Caco-2 (cell line): ENCODE results near the gene TMEM242. TPM values are rescaled to one million over a fixed set of nuclear protein-coding genes. Genes with fewer than 3 reads are reported as not detected.

Experiments used
- BruUV-seq: library from RNA; stranded (reverse); fragments of 400-500 nt; replicated peaks from 2 replicates; lab custom pipeline; 2021; lab: Mats Ljungman, UMichigan
- CTCF ChIA-PET: fragments of 300-600 bp; sonication (Branson Sonifier 250); formaldehyde crosslinking; loops from one replicate; lab custom pipeline; 2022; ENCODE audit warnings: antibody characterized with exemption; lab: Charles Lee
- POLR2A ChIA-PET: fragments of 300-600 bp; sonication (Branson Sonifier 250); formaldehyde crosslinking; loops from one replicate; lab custom pipeline; 2022; ENCODE audit warnings: antibody characterized with exemption; lab: Charles Lee
- DNase-seq, 2 experiments: peaks; one replicate each; pipeline versions ENCODE4 v3.0.0 to v3.0.0-alpha.2; 2020 to 2022
- H3K27me3 ChIP-seq: replicated peaks from 2 replicates; pipeline ENCODE4 v1.6.0; 2011; ENCODE audit warnings: low read length; ENCODE audit not compliant: control insufficient read depth, insufficient read depth
- H3K36me3 ChIP-seq: 2 replicates; pipeline ENCODE4 v1.5.1; 2011; ENCODE audit warnings: low read length; ENCODE audit not compliant: control insufficient read depth, insufficient read depth
- H3K4me1 ChIP-seq: fragments of 250-450 bp; sonication (Bioruptor Pico); 2 replicates; pipeline ENCODE4 v1.5.1; 2020; ENCODE audit warnings: mild to moderate bottlenecking
- H3K4me3 ChIP-seq: 2 replicates; pipeline ENCODE4 v1.5.1; 2011; ENCODE audit warnings: low read depth, mild to moderate bottlenecking, control low read depth, low read length
- H3K9me3 ChIP-seq: fragments of 250-450 bp; sonication (Bioruptor Pico); 2 replicates; pipeline ENCODE4 v1.5.1; 2020; ENCODE audit warnings: mild to moderate bottlenecking, moderate library complexity
- H3K27ac Mint-ChIP-seq: one replicate; pipeline ENCODE4 v1.8.0; 2022; ENCODE audit warnings: mixed read lengths; ENCODE audit not compliant: unreplicated experiment
- H3K27me3 Mint-ChIP-seq: one replicate; pipeline ENCODE4 v1.8.0; 2022; ENCODE audit warnings: mixed read lengths; ENCODE audit not compliant: insufficient read depth, unreplicated experiment
- H3K36me3 Mint-ChIP-seq: one replicate; pipeline ENCODE4 v1.8.0; 2022; ENCODE audit warnings: mild to moderate bottlenecking, mixed read lengths; ENCODE audit not compliant: insufficient read depth, unreplicated experiment
- H3K4me1 Mint-ChIP-seq: one replicate; pipeline ENCODE4 v1.8.0; 2022; ENCODE audit warnings: low read depth, mixed read lengths; ENCODE audit not compliant: unreplicated experiment
- H3K4me3 Mint-ChIP-seq: one replicate; pipeline ENCODE4 v1.8.0; 2022; ENCODE audit warnings: mild to moderate bottlenecking, moderate library complexity, mixed read lengths; ENCODE audit not compliant: unreplicated experiment
- H3K9me3 Mint-ChIP-seq: one replicate; pipeline ENCODE4 v1.8.0; 2022; ENCODE audit warnings: mixed read lengths; ENCODE audit not compliant: unreplicated experiment
- intact Hi-C: fragments of 100-400 bp; cut with micrococcal nuclease; formaldehyde crosslinking; loops from one replicate; pipeline ENCODE4 v1.10.0; 2022; ENCODE audit not compliant: unreplicated experiment
- total RNA-seq: library from RNA; stranded (reverse); gene quantifications from 2 replicates; pipeline ENCODE4 v1.2.3, GENCODE V29; 2022
- TF ChIP-seq, protein P1 (sequence below), 2 experiments: fragments of 200-600 bp in 1 of 2; IDR thresholded peaks; 1 replicate in 1 of 2; 2 replicates in 1 of 2; pipeline versions ENCODE4 v1.5.1 to v1.8.0; 2011 to 2022; ENCODE audit warnings: antibody characterized with exemption in 1 of 2, control low read depth in 1 of 2, inconsistent platforms in 1 of 2, low read depth in 1 of 2, low read length in 1 of 2, mild to moderate bottlenecking in 1 of 2, moderate library complexity in 1 of 2; ENCODE audit not compliant: insufficient read depth in 1 of 2, severe bottlenecking in 1 of 2, unreplicated experiment in 1 of 2

The TMEM242 gene
- total RNA-seq, 1 experiment from 2014 or later: 12.1 TPM

DNA sequence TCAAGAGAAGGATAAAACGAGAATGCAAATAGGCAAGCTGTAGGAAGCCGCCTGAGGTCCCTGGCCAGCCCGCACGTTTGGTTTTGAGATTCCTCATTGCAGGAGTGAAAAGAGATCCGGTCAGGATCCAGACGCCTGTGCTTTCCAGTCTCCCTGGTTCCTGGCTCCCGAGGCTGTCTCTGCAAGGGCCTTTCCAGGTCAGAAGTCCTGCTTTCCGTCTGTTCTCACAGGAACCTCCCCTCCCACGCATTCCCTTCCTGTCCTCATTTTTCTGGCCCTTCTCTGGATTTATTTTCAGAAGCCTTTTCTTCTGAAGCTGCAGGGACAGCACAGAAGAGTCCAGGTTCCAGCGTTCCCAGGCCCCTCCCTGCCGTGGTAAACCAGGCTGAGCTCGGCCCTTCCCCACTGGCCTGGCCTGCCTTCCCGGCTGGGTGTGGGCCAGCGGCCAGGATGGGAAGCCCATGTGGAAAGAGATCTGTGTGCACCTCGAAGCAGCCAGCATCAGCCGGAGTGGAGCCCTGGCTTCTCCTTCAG is 54.0 kb downstream of the TMEM242 start:
- no peaks in the 10 kb centered on the region for H3K36me3 ChIP-seq
- Mint-ChIP-seq H3K4me1 (no peaks in the 10 kb centered on the region), H3K27ac (no peak overlapping the region), H3K27me3 (no peaks in the 10 kb centered on the region), H3K9me3 (peaks cover 15% of the 10 kb centered on the region), H3K4me3 (no peak overlapping the region), H3K36me3 (no peaks in the 10 kb centered on the region)
- BruUV-seq: no TSS peak
- no peaks in the 10 kb centered on the region for H3K9me3 ChIP-seq
- intact Hi-C loops: no loop called here
- ChIA-PET POLR2A (no interaction called here), CTCF (no interaction called here)
- H3K4me1 ChIP-seq: no peaks in the 10 kb centered on the region
- H3K4me3 ChIP-seq: no peak overlapping the region
- TF ChIP-seq, protein P1, sequence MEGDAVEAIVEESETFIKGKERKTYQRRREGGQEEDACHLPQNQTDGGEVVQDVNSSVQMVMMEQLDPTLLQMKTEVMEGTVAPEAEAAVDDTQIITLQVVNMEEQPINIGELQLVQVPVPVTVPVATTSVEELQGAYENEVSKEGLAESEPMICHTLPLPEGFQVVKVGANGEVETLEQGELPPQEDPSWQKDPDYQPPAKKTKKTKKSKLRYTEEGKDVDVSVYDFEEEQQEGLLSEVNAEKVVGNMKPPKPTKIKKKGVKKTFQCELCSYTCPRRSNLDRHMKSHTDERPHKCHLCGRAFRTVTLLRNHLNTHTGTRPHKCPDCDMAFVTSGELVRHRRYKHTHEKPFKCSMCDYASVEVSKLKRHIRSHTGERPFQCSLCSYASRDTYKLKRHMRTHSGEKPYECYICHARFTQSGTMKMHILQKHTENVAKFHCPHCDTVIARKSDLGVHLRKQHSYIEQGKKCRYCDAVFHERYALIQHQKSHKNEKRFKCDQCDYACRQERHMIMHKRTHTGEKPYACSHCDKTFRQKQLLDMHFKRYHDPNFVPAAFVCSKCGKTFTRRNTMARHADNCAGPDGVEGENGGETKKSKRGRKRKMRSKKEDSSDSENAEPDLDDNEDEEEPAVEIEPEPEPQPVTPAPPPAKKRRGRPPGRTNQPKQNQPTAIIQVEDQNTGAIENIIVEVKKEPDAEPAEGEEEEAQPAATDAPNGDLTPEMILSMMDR (IDR thresholded peaks at IDR 0.05; ENCODE audit: insufficient read depth in 1 of 2, low read depth in 1 of 2, low read length in 1 of 2, severe bottlenecking in 1 of 2, unreplicated experiment in 1 of 2): no peak
- DNase-seq: no peak
- no peaks in the 10 kb centered on the region for H3K27me3 ChIP-seq

DNA sequence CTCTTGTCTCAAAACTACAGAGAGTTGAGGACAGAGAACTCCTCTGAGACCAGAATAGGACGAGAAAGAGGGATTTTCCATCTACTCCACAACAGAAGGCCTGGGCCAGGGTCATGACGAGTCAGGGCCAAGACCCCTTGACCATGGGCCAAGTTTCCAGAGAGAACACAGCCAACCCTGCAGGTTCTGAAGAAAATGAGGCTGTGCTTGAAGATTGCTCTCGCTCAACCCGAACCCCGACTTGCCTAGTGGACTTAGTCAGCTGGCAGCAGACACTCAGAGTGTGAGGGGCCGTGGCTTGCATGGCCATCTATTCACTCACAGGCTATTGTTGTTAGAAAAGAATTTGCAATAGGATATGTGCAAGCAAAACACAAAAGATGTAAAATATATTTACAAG is 54.5 kb downstream of the TMEM242 start:
- no peak overlapping the region for H3K27ac Mint-ChIP-seq

DNA sequence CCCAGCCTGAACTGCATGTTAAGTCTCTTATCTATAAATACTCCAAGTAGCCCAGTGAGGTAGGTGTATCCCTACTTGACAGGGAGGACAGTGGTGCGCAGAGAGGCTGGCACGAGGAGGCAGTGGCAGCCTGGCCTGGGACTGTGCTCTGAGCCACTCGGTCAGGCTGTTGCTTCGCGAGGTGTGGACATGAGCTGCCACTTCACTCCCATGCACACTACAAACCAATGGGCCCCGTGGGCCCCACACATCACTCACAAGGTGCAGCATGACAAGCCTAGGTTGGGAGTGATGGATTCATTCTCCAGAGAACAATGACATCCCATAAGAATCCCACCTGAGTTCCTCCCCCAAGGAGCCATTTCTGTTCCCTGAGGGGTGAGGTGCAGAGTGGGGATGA is 54.9 kb downstream of the TMEM242 start:
- no peaks in the 10 kb centered on the region for H3K36me3 ChIP-seq
- Mint-ChIP-seq H3K27ac (no peak overlapping the region), H3K4me3 (no peak overlapping the region), H3K36me3 (no peaks in the 10 kb centered on the region), H3K9me3 (peaks cover 15% of the 10 kb centered on the region), H3K27me3 (no peaks in the 10 kb centered on the region), H3K4me1 (no peaks in the 10 kb centered on the region)
- no TSS peak for BruUV-seq
- intact Hi-C loops: no loop called here
- TF ChIP-seq, protein P1 (IDR thresholded peaks at IDR 0.05; ENCODE audit: insufficient read depth in 1 of 2, low read depth in 1 of 2, low read length in 1 of 2, severe bottlenecking in 1 of 2, unreplicated experiment in 1 of 2): no peak
- ChIA-PET CTCF (no interaction called here), POLR2A (no interaction called here)
- no peak overlapping the region for H3K4me3 ChIP-seq
- H3K4me1 ChIP-seq: no peaks in the 10 kb centered on the region
- no peaks in the 10 kb centered on the region for H3K9me3 ChIP-seq
- H3K27me3 ChIP-seq: no peaks in the 10 kb centered on the region
- no peak for DNase-seq

More for the DNA sequence above, 54.5 kb downstream of the TMEM242 start:
- Histone ChIP-seq H3K9me3 (no peaks in the 10 kb centered on the region), H3K4me3 (no peak overlapping the region), H3K27me3 (no peaks in the 10 kb centered on the region), H3K36me3 (no peaks in the 10 kb centered on the region), H3K4me1 (no peaks in the 10 kb centered on the region)
- Mint-ChIP-seq H3K27me3 (no peaks in the 10 kb centered on the region), H3K4me1 (no peaks in the 10 kb centered on the region), H3K4me3 (no peak overlapping the region), H3K36me3 (no peaks in the 10 kb centered on the region), H3K9me3 (peaks cover 15% of the 10 kb centered on the region)
- ChIA-PET POLR2A (no interaction called here), CTCF (no interaction called here)
- no peak for DNase-seq
- BruUV-seq: no TSS peak
- intact Hi-C loops: no loop called here
- TF ChIP-seq, protein P1 (IDR thresholded peaks at IDR 0.05; ENCODE audit: insufficient read depth in 1 of 2, low read depth in 1 of 2, low read length in 1 of 2, severe bottlenecking in 1 of 2, unreplicated experiment in 1 of 2): no peak
